MM.1S (cell line): ENCODE data around the gene BARD1.

Source experiments
- DNase-seq: peaks from one replicate; pipeline ENCODE4 v3.0.0-alpha.2; 2015
- H2AFZ ChIP-seq: fragments of 300-600 bp; sonication (generic); 2 replicates; pipeline ENCODE4 v1.6.0; 2016; ENCODE audit warnings: antibody characterized with exemption, low read length
- H3F3A ChIP-seq: fragments of 300-600 bp; sonication (generic); 2 replicates; pipeline ENCODE4 v1.6.1; 2016; ENCODE audit warnings: mild to moderate bottlenecking, antibody characterized with exemption, low read length, moderate library complexity, mixed read lengths; ENCODE audit not compliant: insufficient read depth
- H3K27ac ChIP-seq: fragments of 300-600 bp; sonication (generic); 2 replicates; pipeline ENCODE4 v1.5.1; 2016; ENCODE audit warnings: mild to moderate bottlenecking, low read length
- H3K27me3 ChIP-seq: fragments of 300-600 bp; sonication (generic); replicated peaks from 2 replicates; pipeline ENCODE4 v1.6.0; 2016; ENCODE audit warnings: low read length; ENCODE audit not compliant: insufficient read depth
- H3K36me3 ChIP-seq: fragments of 300-600 bp; sonication (generic); replicated peaks from 2 replicates; pipeline ENCODE4 v1.6.1; 2016; ENCODE audit warnings: mild to moderate bottlenecking, low read length, mixed read lengths; ENCODE audit not compliant: insufficient read depth
- H3K4me1 ChIP-seq: fragments of 300-600 bp; sonication (generic); 2 replicates; pipeline ENCODE4 v1.6.1; 2016; ENCODE audit warnings: low read length, mixed read lengths
- H3K4me2 ChIP-seq: fragments of 300-600 bp; sonication (generic); 2 replicates; pipeline ENCODE4 v1.6.0; 2016; ENCODE audit warnings: low read depth, low read length
- H3K4me3 ChIP-seq: fragments of 300-600 bp; sonication (generic); 2 replicates; pipeline ENCODE4 v1.5.1; 2016; ENCODE audit warnings: low read length, mixed read lengths
- H3K79me2 ChIP-seq: fragments of 300-600 bp; sonication (generic); 2 replicates; pipeline ENCODE4 v1.6.1; 2016; ENCODE audit warnings: mixed run types, low read length, mixed read lengths
- H3K9ac ChIP-seq: fragments of 300-600 bp; sonication (generic); 2 replicates; pipeline ENCODE4 v1.6.1; 2016; ENCODE audit warnings: low read length, mixed read lengths
- H3K9me2 ChIP-seq: fragments of 300-600 bp; sonication (generic); replicated peaks from 2 replicates; pipeline ENCODE4 v1.6.1; 2016; ENCODE audit warnings: mild to moderate bottlenecking, low read length, mixed read lengths; ENCODE audit not compliant: insufficient read depth
- H3K9me3 ChIP-seq: fragments of 300-600 bp; sonication (generic); replicated peaks from 2 replicates; pipeline ENCODE4 v1.6.1; 2016; ENCODE audit warnings: mild to moderate bottlenecking, low read length, mixed read lengths; ENCODE audit not compliant: insufficient read depth
- H4K20me1 ChIP-seq: fragments of 300-600 bp; sonication (generic); 2 replicates; pipeline ENCODE4 v1.6.1; 2016; ENCODE audit warnings: mild to moderate bottlenecking, low read length, moderate library complexity, mixed read lengths; ENCODE audit not compliant: insufficient read depth
- CTCF ChIP-seq: fragments of 300-600 bp; sonication (generic); IDR thresholded peaks from 2 replicates; pipeline ENCODE4 v1.5.1; 2016; ENCODE audit warnings: antibody characterized with exemption, low read length, mixed read lengths
- EZH2 ChIP-seq: fragments of 300-600 bp; sonication (generic); optimal IDR thresholded peaks from 2 replicates; pipeline ENCODE3; 2017; ENCODE audit warnings: low read depth, mild to moderate bottlenecking, antibody characterized with exemption, low read length, mixed read lengths
- EZH2phosphoT487 ChIP-seq: fragments of 300-600 bp; sonication (generic); IDR thresholded peaks from 2 replicates; pipeline ENCODE4 v1.6.1; 2018; ENCODE audit warnings: antibody characterized with exemption, low read length

Gene BARD1

DNA sequence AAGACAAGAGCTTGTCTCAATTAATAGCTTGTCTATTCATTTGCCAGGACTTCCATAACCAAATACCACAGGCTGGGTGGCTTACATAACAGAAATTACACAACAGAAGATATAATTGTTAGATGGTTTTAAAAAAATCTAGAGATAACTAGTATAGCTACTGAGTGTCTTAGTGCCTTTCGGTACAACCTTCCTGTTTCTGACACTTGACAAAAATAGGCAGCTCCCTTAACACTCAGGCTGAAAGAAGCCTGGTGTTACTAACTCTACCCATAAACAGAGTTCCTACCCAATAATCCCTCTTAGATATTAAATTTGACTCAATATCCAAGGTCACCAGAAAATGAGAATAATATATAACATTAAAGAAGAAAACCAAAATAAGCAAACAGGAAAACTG, 129.7 kb downstream of the BARD1 start:
- no peaks in the 10 kb centered on the region for H3K9me2 ChIP-seq
- TF ChIP-seq CTCF (no peak), EZH2phosphoT487 (no peak), EZH2 (no peak)
- no peak overlapping the region; the same call in 1 of the 2 replicates for H3K27ac ChIP-seq
- H3K9me3 ChIP-seq, result no peaks in the 10 kb centered on the region
- H2AFZ ChIP-seq, result peak overlapping the region; percentile 7; the same call in 1 of the 2 replicates
- no peak for DNase-seq
- H4K20me1 ChIP-seq, result no peaks in the 10 kb centered on the region
- no peaks in the 10 kb centered on the region for H3K79me2 ChIP-seq
- H3K4me3 ChIP-seq, result peak overlapping the region; percentile 16; the same call in 1 of the 2 replicates
- no peak overlapping the region for H3K9ac ChIP-seq
- peaks cover 17% of the 10 kb centered on the region for H3K4me1 ChIP-seq
- H3F3A ChIP-seq, result no peaks in the 10 kb centered on the region
- no peaks in the 10 kb centered on the region for H3K36me3 ChIP-seq
- H3K27me3 ChIP-seq, result no peaks in the 10 kb centered on the region
- H3K4me2 ChIP-seq, result peak overlapping the region; percentile 49

DNA sequence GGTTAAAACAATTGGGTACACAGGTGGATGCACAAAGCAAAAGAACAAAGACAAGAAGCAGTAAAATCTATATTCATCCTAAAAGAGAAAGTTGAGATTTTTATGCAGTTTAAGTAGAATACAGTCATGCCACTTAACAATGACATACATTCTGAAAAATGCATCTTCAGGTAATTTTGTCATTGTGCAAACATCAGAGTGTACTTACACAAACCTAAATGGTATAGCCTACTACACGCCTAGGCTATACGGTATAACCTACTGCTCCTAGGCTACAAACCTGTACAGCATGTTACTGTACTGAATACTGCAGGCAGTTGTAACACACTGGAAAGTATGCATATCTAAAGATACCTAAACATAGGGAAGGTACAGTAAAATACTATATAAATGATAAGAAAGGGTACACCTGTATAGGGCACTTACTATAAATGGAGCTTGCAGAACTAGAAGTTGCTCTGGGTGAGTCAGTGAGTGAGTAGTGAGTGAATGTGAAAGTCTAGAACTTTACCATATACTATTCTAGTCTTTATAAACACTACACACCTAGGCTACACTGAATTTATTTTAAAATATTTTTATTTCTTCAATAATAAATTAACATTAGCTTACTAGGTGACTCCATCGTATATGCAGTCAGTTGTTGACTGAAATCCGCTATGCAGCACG, 132.9 kb downstream of the BARD1 start:
- no peak for DNase-seq
- Histone ChIP-seq H3K79me2 (no peaks in the 10 kb centered on the region), H2AFZ (no peak overlapping the region), H3K9me2 (no peaks in the 10 kb centered on the region), H3K36me3 (no peaks in the 10 kb centered on the region), H3K27me3 (no peaks in the 10 kb centered on the region), H3K9ac (no peak overlapping the region), H3K9me3 (no peaks in the 10 kb centered on the region), H3K4me3 (no peak overlapping the region), H3K27ac (no peak overlapping the region), H4K20me1 (no peaks in the 10 kb centered on the region), H3K4me2 (no peak overlapping the region), H3F3A (no peaks in the 10 kb centered on the region), H3K4me1 (peaks cover 17% of the 10 kb centered on the region)
- no peak for TF ChIP-seq EZH2
- no peak for TF ChIP-seq CTCF
- TF ChIP-seq EZH2phosphoT487, result no peak
